Neural progenitor cell (in vitro differentiated cells): ENCODE data around the gene PBXIP1.

Source experiments
- CTCF ChIP-seq: fragments of 200-600 bp; sonication (generic); IDR thresholded peaks from 2 replicates; pipeline ENCODE4 v1.5.1; 2017; ENCODE audit warnings: antibody characterized with exemption, mild to moderate bottlenecking
- EZH2 ChIP-seq: fragments of 200-600 bp; sonication (generic); IDR thresholded peaks from 2 replicates; pipeline ENCODE4 v1.6.1; 2017; ENCODE audit warnings: antibody characterized with exemption, mild to moderate bottlenecking, moderate library complexity
- EZH2phosphoT487 ChIP-seq: fragments of 200-600 bp; sonication (generic); IDR thresholded peaks from 2 replicates; pipeline ENCODE4 v1.6.1; 2017; ENCODE audit warnings: antibody characterized with exemption

GRCh38 chr1:155002464-155003226 is 46.7 kb upstream of the PBXIP1 start, which contains the start of gene ZBTB7B:
- TF ChIP-seq CTCF (no peak), EZH2 (no peak), EZH2phosphoT487 (no peak)
